Measurements from ENCODE around the gene SPINK13. TPM values are rescaled to one million over a fixed set of nuclear protein-coding genes. Genes with fewer than 3 reads are reported as not detected.

The SPINK13 gene
- total and polyA plus RNA-seq, 4 donors, result not detected

DNA sequence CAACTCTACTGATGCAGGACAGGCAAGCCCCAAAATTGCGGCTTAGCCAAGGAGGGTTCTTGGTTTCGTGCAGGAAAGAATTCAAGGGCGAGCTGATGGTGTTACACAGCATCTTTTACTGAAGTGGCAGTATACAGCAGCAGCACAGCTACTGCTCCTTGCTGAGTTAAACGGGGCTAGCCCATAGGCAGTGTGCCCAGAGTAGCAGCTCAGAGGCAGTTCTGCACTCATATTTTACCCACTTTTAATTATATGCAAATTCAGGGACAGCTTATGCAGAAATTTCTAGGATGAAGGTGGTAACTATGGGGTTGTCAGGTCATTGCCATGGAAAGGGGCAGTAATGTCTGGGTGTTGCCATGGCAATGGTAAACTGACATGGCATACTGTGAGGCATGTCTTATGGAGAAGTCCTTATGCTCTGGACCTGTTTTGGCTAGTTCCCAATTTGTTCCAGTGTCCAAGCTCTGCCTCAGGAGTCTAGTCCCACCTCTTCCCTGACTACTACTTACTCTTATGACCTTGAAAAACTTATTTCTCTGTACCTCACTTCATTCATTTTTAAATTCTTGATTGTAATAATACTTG is 64.8 kb downstream of the SPINK13 start:
- Histone ChIP-seq H3K27me3 (ENCODE audit: control insufficient read depth in 1 of 2, insufficient read depth in 2 of 2, low read length in 1 of 2) (no peaks in the 10 kb centered on the region), H3K4me3 (ENCODE audit: low read length in 2 of 2) (no peak overlapping the region), H3K36me3 (ENCODE audit: control insufficient read depth in 1 of 2, insufficient read depth in 2 of 2, low read length in 1 of 2) (no peaks in the 10 kb centered on the region), H3K4me1 (ENCODE audit: control insufficient read depth in 1 of 2, insufficient read depth in 2 of 2, low read length in 2 of 2) (no peaks in the 10 kb centered on the region), H3K9me3 (ENCODE audit: control insufficient read depth, low read length) (peaks cover 3% of the 10 kb centered on the region), H3K27ac (ENCODE audit: low read depth in 1 of 2, low read length in 2 of 2) (no peak overlapping the region)
- DNase-seq, result no peak
- ATAC-seq (ENCODE audit: low FRiP score), result no peak
- intact Hi-C loops (cut with DNase I), result no loop called here
- WGBS, 2 donors, result 84 to 90% methylated on average over 4 of the region's 4 CpGs

DNA sequence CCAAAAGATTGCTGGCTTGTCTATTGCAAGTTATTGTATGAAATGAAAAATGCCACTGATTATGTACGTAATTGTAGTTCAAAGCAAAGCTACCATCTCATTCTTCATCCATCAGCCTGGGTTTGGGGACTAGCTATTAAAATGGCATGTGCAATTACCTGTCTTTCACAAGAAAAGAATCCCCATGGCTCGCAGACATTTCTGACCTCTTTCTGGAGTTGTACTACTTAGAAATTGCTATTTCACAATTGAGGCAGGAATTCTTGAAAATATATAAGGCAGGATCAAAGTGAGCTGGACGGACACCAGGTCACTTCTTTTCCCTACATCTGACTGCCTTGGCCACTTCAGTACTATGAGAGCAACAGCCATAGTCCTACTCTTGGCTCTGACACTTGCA is 66.7 kb downstream of the SPINK13 start, which contains the start of gene SPINK9:
Gene SPINK9 (plus strand): TSS at position 301 of the 400 bp plus-strand sequence. CDS start 55 bp downstream, at position 356.
- Histone ChIP-seq H3K36me3 (ENCODE audit: control insufficient read depth in 1 of 2, insufficient read depth in 2 of 2, low read length in 1 of 2) (no peaks in the 10 kb centered on the region), H3K27ac (ENCODE audit: low read depth in 1 of 2, low read length in 2 of 2) (no peak within 1 kb of the TSS), H3K9me3 (ENCODE audit: control insufficient read depth, low read length) (peaks cover 3% of the 10 kb centered on the region), H3K4me1 (ENCODE audit: control insufficient read depth in 1 of 2, insufficient read depth in 2 of 2, low read length in 2 of 2) (no peaks in the 10 kb centered on the region), H3K4me3 (ENCODE audit: low read length in 2 of 2) (no peak within 1 kb of the TSS), H3K27me3 (ENCODE audit: control insufficient read depth in 1 of 2, insufficient read depth in 2 of 2, low read length in 1 of 2) (no peaks in the 10 kb centered on the region)
- intact Hi-C loops (cut with DNase I), result no loop called here
- no peak for DNase-seq
- 94% methylated on average over 3 of the region's 3 CpGs for WGBS, 2 donors
- ATAC-seq (ENCODE audit: low FRiP score), result no peak

Other genes starting within 250 kb of the SPINK13 start
- 1 to 10 TPM in 1 of 2 donors, under 1 TPM in 1; 0.42 to 1.1 TPM for gene SPINK5, start 204.8 kb upstream of the SPINK13 start, total RNA-seq
- under 1 TPM; 0.69 to 0.75 TPM for gene SPINK5, start 204.8 kb upstream of the SPINK13 start, polyA plus RNA-seq
- gene SPINK14, start 100.2 kb upstream of the SPINK13 start, total RNA-seq, result not detected
- gene SPINK14, start 100.2 kb upstream of the SPINK13 start, polyA plus RNA-seq, result not detected
- gene SPINK6, start 65.8 kb upstream of the SPINK13 start, total RNA-seq, result not detected
- gene SPINK6, start 65.8 kb upstream of the SPINK13 start, polyA plus RNA-seq, result not detected
- gene MARCOL, start 30.3 kb upstream of the SPINK13 start, total RNA-seq, result not detected
- gene MARCOL, start 30.3 kb upstream of the SPINK13 start, polyA plus RNA-seq, result not detected
- gene SPINK7, start 43.6 kb downstream of the SPINK13 start, total RNA-seq, result not detected
- gene SPINK7, start 43.6 kb downstream of the SPINK13 start, polyA plus RNA-seq, result 1 to 10 TPM in 1 of 2 donors, not detected in 1; 1.6 TPM
- gene SPINK9, start 66.8 kb downstream of the SPINK13 start, total RNA-seq, result under 1 TPM in 1 of 2 donors, not detected in 1; 0.90 TPM
- gene SPINK9, start 66.8 kb downstream of the SPINK13 start, polyA plus RNA-seq, result not detected
- gene FBXO38, start 115.2 kb downstream of the SPINK13 start, total RNA-seq, result 10 to 100 TPM; 51.1 to 64.4 TPM
- 10 to 100 TPM in 1 of 2 donors, 1 to 10 TPM in 1; 6.0 to 24.6 TPM for gene FBXO38, start 115.2 kb downstream of the SPINK13 start, polyA plus RNA-seq